Measurements from ENCODE around the gene MAPK8IP3. TPM values are rescaled to one million over a fixed set of nuclear protein-coding genes. Genes with fewer than 3 reads are reported as not detected.

The MAPK8IP3 gene
- total and polyA plus RNA-seq, 2 donors from 2014 or later = 10.6 to 67.7 TPM

- DNase-seq = peak in 1 of 5 donors; percentile 45
- Histone ChIP-seq H3K9ac (ENCODE audit: low read length in 3 of 3) (no peak overlapping the region), H3K9me3 (ENCODE audit: control insufficient read depth in 2 of 3, insufficient read depth in 1 of 3, low read length in 3 of 3) (no peaks in the 10 kb centered on the region), H3K4me1 (ENCODE audit: control insufficient read depth in 2 of 3, insufficient read depth in 2 of 3, low read depth in 1 of 3, low read length in 3 of 3) (peaks cover 0 to 25% (median 9%) of the 10 kb centered on the region in 3 donors), H3K4me3 (ENCODE audit: low read length in 3 of 3) (no peak overlapping the region), H3K27ac (ENCODE audit: low read depth in 2 of 2, low read length in 2 of 2) (no peak overlapping the region), H3K27me3 (ENCODE audit: control insufficient read depth, insufficient read depth, low read length) (no peaks in the 10 kb centered on the region), H3K36me3 (ENCODE audit: control insufficient read depth in 2 of 3, insufficient read depth in 3 of 3, low read length in 3 of 3) (peaks cover 2 to 9% (median 4%) of the 10 kb centered on the region in 3 donors)
- no peak for FAIRE-seq
- intact Hi-C loops (cut with DNase I) = no loop called here
- TF ChIP-seq CTCF (IDR thresholded peaks at IDR 0.05; ENCODE audit: borderline replicate concordance, extremely low read depth, insufficient read depth) = no peak
Measured at GRCh38 chr16:1775846-1776671, 70.1 kb downstream of the MAPK8IP3 start.

- Histone ChIP-seq H3K9me3 (ENCODE audit: control insufficient read depth in 2 of 3, insufficient read depth in 1 of 3, low read length in 3 of 3) (no peaks in the 10 kb centered on the region), H3K9ac (ENCODE audit: low read length in 3 of 3) (no peak overlapping the region), H3K27me3 (ENCODE audit: control insufficient read depth, insufficient read depth, low read length) (no peaks in the 10 kb centered on the region), H3K4me3 (ENCODE audit: low read length in 3 of 3) (no peak overlapping the region), H3K4me1 (ENCODE audit: control insufficient read depth in 2 of 3, insufficient read depth in 2 of 3, low read depth in 1 of 3, low read length in 3 of 3) (peaks cover 0 to 30% (median 14%) of the 10 kb centered on the region in 3 donors), H3K27ac (ENCODE audit: low read depth in 2 of 2, low read length in 2 of 2) (no peak overlapping the region), H3K36me3 (ENCODE audit: control insufficient read depth in 2 of 3, insufficient read depth in 3 of 3, low read length in 3 of 3) (peaks cover 2 to 9% (median 4%) of the 10 kb centered on the region in 3 donors)
- intact Hi-C loops (cut with DNase I) = no loop called here
- no peak for TF ChIP-seq CTCF (IDR thresholded peaks at IDR 0.05; ENCODE audit: borderline replicate concordance, extremely low read depth, insufficient read depth)
- DNase-seq (no peak), FAIRE-seq (no peak)
Measured at GRCh38 chr16:1776672-1776955, 70.6 kb downstream of the MAPK8IP3 start.

- TF ChIP-seq CTCF (IDR thresholded peaks at IDR 0.05; ENCODE audit: borderline replicate concordance, extremely low read depth, insufficient read depth) = no peak
- peaks cover 2 to 9% (median 4%) of the 10 kb centered on the region in 3 donors for H3K36me3 ChIP-seq (ENCODE audit: control insufficient read depth in 2 of 3, insufficient read depth in 3 of 3, low read length in 3 of 3)
- no peak for FAIRE-seq
- intact Hi-C loops (cut with DNase I) = no loop called here
- H3K9ac ChIP-seq (ENCODE audit: low read length in 3 of 3) = no peak overlapping the region
- H3K9me3 ChIP-seq (ENCODE audit: control insufficient read depth in 2 of 3, insufficient read depth in 1 of 3, low read length in 3 of 3) = no peaks in the 10 kb centered on the region
- no peak overlapping the region for H3K4me3 ChIP-seq (ENCODE audit: low read length in 3 of 3)
- peak in 1 of 5 donors; percentile 41 for DNase-seq
- peaks cover 0 to 29% (median 14%) of the 10 kb centered on the region in 3 donors for H3K4me1 ChIP-seq (ENCODE audit: control insufficient read depth in 2 of 3, insufficient read depth in 2 of 3, low read depth in 1 of 3, low read length in 3 of 3)
- H3K27ac ChIP-seq (ENCODE audit: low read depth in 2 of 2, low read length in 2 of 2) = no peak overlapping the region
- no peaks in the 10 kb centered on the region for H3K27me3 ChIP-seq (ENCODE audit: control insufficient read depth, insufficient read depth, low read length)
Measured at GRCh38 chr16:1776991-1777374, 71.0 kb downstream of the MAPK8IP3 start.

Measured in kidney (tissue), 14 donors.